KMS-11 (cell line): Measurements from ENCODE around the gene GOLGA8T.
"Not testable (repeated sequence)": the region's sequence is repeated elsewhere in the genome, so short reads cannot be mapped to it uniquely, and the experiment has no call there.

Source experiments
- H2AFZ ChIP-seq: fragments of 200-600 bp; sonication (generic); 2 replicates; pipeline ENCODE4 v1.6.1; 2016; ENCODE audit warnings: antibody characterized with exemption, mixed run types, low read depth
- H3K27ac ChIP-seq: fragments of 200-600 bp; sonication (generic); 2 replicates; pipeline ENCODE4 v1.6.1; 2016; ENCODE audit warnings: mild to moderate bottlenecking, mixed run types
- H3K27me3 ChIP-seq: fragments of 200-600 bp; sonication (generic); 2 replicates; pipeline ENCODE4 v1.6.1; 2017; ENCODE audit warnings: mild to moderate bottlenecking, low read depth, mixed run types, moderate library complexity; ENCODE audit not compliant: insufficient read depth
- H3K36me3 ChIP-seq: fragments of 200-600 bp; sonication (generic); 2 replicates; pipeline ENCODE4 v1.6.1; 2017; ENCODE audit warnings: mild to moderate bottlenecking, mixed run types; ENCODE audit not compliant: insufficient read depth
- H3K4me1 ChIP-seq: fragments of 200-600 bp; sonication (generic); 2 replicates; pipeline ENCODE4 v1.6.1; 2016; ENCODE audit warnings: mild to moderate bottlenecking, low read depth, mixed run types; ENCODE audit not compliant: poor library complexity, severe bottlenecking
- H3K4me2 ChIP-seq: fragments of 200-600 bp; sonication (generic); 2 replicates; pipeline ENCODE4 v1.7.0; 2016; ENCODE audit warnings: mild to moderate bottlenecking, mixed run types
- H3K4me3 ChIP-seq: fragments of 200-600 bp; sonication (generic); IDR thresholded peaks from 2 replicates; pipeline ENCODE4 v1.6.1; 2017; ENCODE audit warnings: low read depth, low read length, mixed read lengths; ENCODE audit not compliant: insufficient read depth
- H3K79me2 ChIP-seq: fragments of 200-600 bp; sonication (generic); 2 replicates; pipeline ENCODE4 v1.6.1; 2016; ENCODE audit warnings: low read depth, mixed run types; ENCODE audit not compliant: insufficient read depth
- H3K9ac ChIP-seq: fragments of 200-600 bp; sonication (generic); 2 replicates; pipeline ENCODE4 v1.6.1; 2016; ENCODE audit warnings: mild to moderate bottlenecking, mixed run types
- H4K20me1 ChIP-seq: fragments of 200-600 bp; sonication (generic); 2 replicates; pipeline ENCODE4 v1.6.1; 2016; ENCODE audit warnings: mild to moderate bottlenecking, mixed run types; ENCODE audit not compliant: insufficient read depth

GOLGA8T gene

GRCh38 chr15:30134751-30135150 lies at the start of gene GOLGA8T:
TSS of gene GOLGA8T (plus strand) at chr15:30135051. CDS start at chr15:30135149, 98 bp downstream.
- H3K27me3 ChIP-seq, H4K20me1 ChIP-seq, H2AFZ ChIP-seq: not testable (repeated sequence)

GRCh38 chr15:30097827-30098226 lies 37.0 kb upstream of the GOLGA8T start:
- not testable (repeated sequence) for H2AFZ ChIP-seq, H4K20me1 ChIP-seq, H3K4me2 ChIP-seq, H3K27me3 ChIP-seq, H3K4me3 ChIP-seq, H3K9ac ChIP-seq, H3K79me2 ChIP-seq, H3K27ac ChIP-seq, H3K36me3 ChIP-seq, H3K4me1 ChIP-seq

More at GRCh38 chr15:30134751-30135150, at the start of gene GOLGA8T:
- not testable (repeated sequence) for H3K27ac ChIP-seq, H3K79me2 ChIP-seq, H3K4me2 ChIP-seq, H3K36me3 ChIP-seq, H3K4me1 ChIP-seq, H3K9ac ChIP-seq, H3K4me3 ChIP-seq

GRCh38 chr15:30102890-30103289 lies 32.0 kb upstream of the GOLGA8T start:
- not testable (repeated sequence) for H3K36me3 ChIP-seq, H4K20me1 ChIP-seq, H3K4me1 ChIP-seq, H2AFZ ChIP-seq, H3K79me2 ChIP-seq, H3K27ac ChIP-seq, H3K4me2 ChIP-seq, H3K4me3 ChIP-seq, H3K27me3 ChIP-seq, H3K9ac ChIP-seq

GRCh38 chr15:30103941-30104507 lies 30.8 kb upstream of the GOLGA8T start:
- H3K27ac ChIP-seq, H3K9ac ChIP-seq, H4K20me1 ChIP-seq, H3K79me2 ChIP-seq, H3K4me2 ChIP-seq, H3K4me3 ChIP-seq, H2AFZ ChIP-seq, H3K4me1 ChIP-seq, H3K36me3 ChIP-seq, H3K27me3 ChIP-seq: not testable (repeated sequence)

GRCh38 chr15:30110591-30110990 lies 24.3 kb upstream of the GOLGA8T start:
- H3K4me1 ChIP-seq, H3K4me2 ChIP-seq: not testable (repeated sequence)

GRCh38 chr15:30130066-30130465 lies 4.8 kb upstream of the GOLGA8T start:
- H3K4me1 ChIP-seq, H3K27ac ChIP-seq, H3K4me3 ChIP-seq, H3K9ac ChIP-seq, H3K4me2 ChIP-seq, H3K27me3 ChIP-seq, H3K36me3 ChIP-seq, H4K20me1 ChIP-seq, H2AFZ ChIP-seq, H3K79me2 ChIP-seq: not testable (repeated sequence)

More at GRCh38 chr15:30110591-30110990, 24.3 kb upstream of the GOLGA8T start:
- H2AFZ ChIP-seq, H3K9ac ChIP-seq, H4K20me1 ChIP-seq, H3K4me3 ChIP-seq, H3K36me3 ChIP-seq, H3K27me3 ChIP-seq, H3K27ac ChIP-seq, H3K79me2 ChIP-seq: not testable (repeated sequence)

- H3K79me2 ChIP-seq, H3K27me3 ChIP-seq, H2AFZ ChIP-seq, H3K27ac ChIP-seq, H3K4me3 ChIP-seq, H3K36me3 ChIP-seq, H3K4me1 ChIP-seq, H3K4me2 ChIP-seq, H3K9ac ChIP-seq, H4K20me1 ChIP-seq: not testable (repeated sequence)
Measured at GRCh38 chr15:30143246-30143645, 8.4 kb downstream of the GOLGA8T start.

GRCh38 chr15:30149891-30150290 lies 15.0 kb downstream of the GOLGA8T start:
- H3K4me3 ChIP-seq, H3K4me1 ChIP-seq, H4K20me1 ChIP-seq, H3K9ac ChIP-seq, H3K79me2 ChIP-seq, H3K27me3 ChIP-seq, H3K4me2 ChIP-seq, H2AFZ ChIP-seq, H3K27ac ChIP-seq, H3K36me3 ChIP-seq: not testable (repeated sequence)

- H3K36me3 ChIP-seq, H3K4me2 ChIP-seq, H3K4me3 ChIP-seq, H3K27me3 ChIP-seq, H3K9ac ChIP-seq, H2AFZ ChIP-seq, H3K27ac ChIP-seq, H3K4me1 ChIP-seq, H4K20me1 ChIP-seq, H3K79me2 ChIP-seq: not testable (repeated sequence)
Measured at GRCh38 chr15:30162479-30163357, 27.9 kb downstream of the GOLGA8T start.

GRCh38 chr15:30163759-30164158 lies 28.9 kb downstream of the GOLGA8T start:
- H3K27me3 ChIP-seq, H3K36me3 ChIP-seq, H3K4me1 ChIP-seq: not testable (repeated sequence)

More at GRCh38 chr15:30163759-30164158, 28.9 kb downstream of the GOLGA8T start:
- not testable (repeated sequence) for H3K27ac ChIP-seq, H3K4me2 ChIP-seq, H3K9ac ChIP-seq, H4K20me1 ChIP-seq, H2AFZ ChIP-seq, H3K4me3 ChIP-seq, H3K79me2 ChIP-seq
